GM10248 (cell line): ENCODE data around the gene AKR1E2.

ENCODE experiments used
- CTCF ChIA-PET: fragments of 300-600 bp; sonication (Branson Sonifier 250); formaldehyde crosslinking; extraction: SDS; loops from one replicate; lab custom pipeline; 2021; ENCODE audit warnings: antibody characterized with exemption; lab: Yijun Ruan, JAX
- POLR2A ChIA-PET: fragments of 350-650 bp; sonication (Branson Sonifier 250); formaldehyde crosslinking; extraction: SDS; loops from one replicate; lab custom pipeline; 2020; ENCODE audit warnings: antibody characterized with exemption; lab: Yijun Ruan, JAX
- DNase-seq: peaks from one replicate; pipeline ENCODE4 v3.0.0; 2012; ENCODE audit errors: extremely low spot score
- CTCF ChIP-seq: IDR thresholded peaks from 2 replicates; pipeline ENCODE4 v1.5.1; 2012; ENCODE audit warnings: mild to moderate bottlenecking, low read depth; ENCODE audit errors: extremely low read depth, missing control alignments, control extremely low read depth

The AKR1E2 gene

GRCh38 chr10:4836416-4836969 lies 10.5 kb downstream of the AKR1E2 start:
- DNase-seq = no peak
- CTCF ChIA-PET = interaction anchor here (1.2 to 10.9 kb wide), 6 partner anchors 14 to 787 kb away, joined by 3 to 112 read pairs (median 5); no protein-coding TSS in a partner anchor
- no peak for TF ChIP-seq CTCF
- POLR2A ChIA-PET = no interaction called here

GRCh38 chr10:4837551-4837950 lies 11.5 kb downstream of the AKR1E2 start:
- ChIA-PET CTCF (interaction anchor here (1.2 to 10.9 kb wide), 7 partner anchors 10 to 786 kb away, joined by 3 to 112 read pairs (median 7); no protein-coding TSS in a partner anchor), POLR2A (no interaction called here)
- DNase-seq = no peak
- TF ChIP-seq CTCF = no peak

GRCh38 chr10:4838743-4839142 lies 12.7 kb downstream of the AKR1E2 start:
- no peak for TF ChIP-seq CTCF
- no peak for DNase-seq
- ChIA-PET POLR2A (no interaction called here), CTCF (interaction anchor here (1.0 to 10.9 kb wide), 7 partner anchors 12 to 792 kb away, joined by 3 to 112 read pairs (median 4); no protein-coding TSS in a partner anchor)

- POLR2A ChIA-PET = no interaction called here
- CTCF ChIA-PET = interaction anchor here (1.0 to 10.9 kb wide), 7 partner anchors 9 to 792 kb away, joined by 3 to 112 read pairs (median 4); no protein-coding TSS in a partner anchor
- no peak for TF ChIP-seq CTCF
- no peak for DNase-seq
Measured at GRCh38 chr10:4839353-4839752, 13.3 kb downstream of the AKR1E2 start.

GRCh38 chr10:4840151-4840550 lies 14.1 kb downstream of the AKR1E2 start:
- CTCF ChIA-PET = interaction anchor here (2.6 to 10.9 kb wide), 3 partner anchors 9 to 26 kb away, joined by 12 to 112 read pairs (median 12); no protein-coding TSS in a partner anchor

GRCh38 chr10:4843525-4844180 lies 17.6 kb downstream of the AKR1E2 start:
- no peak for DNase-seq
- CTCF ChIA-PET = interaction anchor here (1.5 to 1.9 kb wide), 2 partner anchors 8 to 29 kb away, joined by 4 to 5 read pairs; no protein-coding TSS in a partner anchor
- TF ChIP-seq CTCF = no peak
- POLR2A ChIA-PET = no interaction called here

More at GRCh38 chr10:4840151-4840550, 14.1 kb downstream of the AKR1E2 start:
- no peak for TF ChIP-seq CTCF
- DNase-seq = no peak
- POLR2A ChIA-PET = no interaction called here
